GM12878 (cell line): Measurements from ENCODE around the gene ULK4. TPM values are rescaled to one million over a fixed set of nuclear protein-coding genes. Genes with fewer than 3 reads are reported as not detected.

Source experiments
- ATAC-seq: fragments of 200-7000 bp; cut with Tn5 transposase; 3 replicates; pipeline ENCODE4 v1.9.1; 2020; ENCODE audit warnings: mild to moderate bottlenecking, moderate library complexity
- BruUV-seq: library from RNA; stranded (reverse); fragments of 400-500 nt; replicated peaks from 2 replicates; lab custom pipeline; 2021; lab: Mats Ljungman, UMichigan
- CTCF ChIA-PET: fragments of 300-600 bp; sonication (Branson Sonifier 250); formaldehyde crosslinking; extraction: SDS; loops from one replicate; lab custom pipeline; 2021; ENCODE audit warnings: inconsistent platforms; lab: Yijun Ruan, JAX
- POLR2A ChIA-PET: fragments of 350-600 bp; formaldehyde crosslinking; extraction: SDS; loops from one replicate; lab custom pipeline; 2021; ENCODE audit warnings: inconsistent platforms; lab: Charles Lee
- RAD21 ChIA-PET: fragments of 300-600 bp; sonication (Branson Sonifier 250); formaldehyde crosslinking; loops from one replicate; lab custom pipeline; 2023; ENCODE audit warnings: antibody characterized with exemption; ENCODE audit not compliant: unreplicated experiment; lab: Charles Lee
- SMC1A ChIA-PET: fragments of 300-600 bp; sonication (Branson Sonifier 250); formaldehyde crosslinking; loops from one replicate; lab custom pipeline; 2023; ENCODE audit not compliant: unreplicated experiment, uncharacterized antibody; lab: Charles Lee
- DNase-seq: peaks from one replicate; pipeline ENCODE4 v3.0.0-alpha.2; 2011; ENCODE audit warnings: low read depth, low spot score
- FAIRE-seq: peaks from 3 replicates; lab custom pipeline; 2011; peaks lifted over from hg19 to GRCh38; lab: Jason Lieb, UNC
- H2AFZ ChIP-seq: 2 replicates; pipeline ENCODE4 v1.6.0; 2011; ENCODE audit warnings: low read depth, low read length, control low read depth; ENCODE audit not compliant: control insufficient read depth
- H3K27ac ChIP-seq: 2 replicates; pipeline ENCODE4 v1.5.1; 2011; ENCODE audit warnings: control low read depth; ENCODE audit not compliant: control insufficient read depth, insufficient read depth
- H3K27me3 ChIP-seq, 2 experiments: replicated peaks in 1 of 2; 2 replicates each; pipeline versions ENCODE4 v1.6.0 to v1.6.1; 2011; ENCODE audit warnings: low read length in 1 of 2; ENCODE audit not compliant: control insufficient read depth in 2 of 2, insufficient read depth in 2 of 2
- H3K36me3 ChIP-seq, 2 experiments: 2 replicates each; pipeline ENCODE4 v1.5.1; 2011; ENCODE audit warnings: low read length in 1 of 2; ENCODE audit not compliant: control insufficient read depth in 2 of 2, insufficient read depth in 2 of 2
- H3K4me1 ChIP-seq: 2 replicates; pipeline ENCODE4 v1.6.1; 2011; ENCODE audit warnings: mild to moderate bottlenecking, low read length, moderate library complexity, mixed read lengths; ENCODE audit not compliant: control insufficient read depth, insufficient read depth
- H3K4me2 ChIP-seq: 2 replicates; pipeline ENCODE4 v1.6.0; 2011; ENCODE audit warnings: control low read depth; ENCODE audit not compliant: control insufficient read depth, insufficient read depth
- H3K4me3 ChIP-seq: fragments of 200-600 bp; sonication (generic); 2 replicates; pipeline ENCODE4 v1.5.1; 2016
- H3K79me2 ChIP-seq: 2 replicates; pipeline ENCODE4 v1.6.0; 2011; ENCODE audit warnings: low read length; ENCODE audit not compliant: control insufficient read depth, insufficient read depth
- H3K9ac ChIP-seq: 2 replicates; pipeline ENCODE4 v1.8.0; 2011; ENCODE audit warnings: low read length, control low read depth, mixed read lengths; ENCODE audit not compliant: control insufficient read depth, insufficient read depth
- H3K9me3 ChIP-seq: replicated peaks from 3 replicates; pipeline ENCODE4 v1.5.1; 2011; ENCODE audit warnings: mild to moderate bottlenecking, low read length; ENCODE audit not compliant: control insufficient read depth, insufficient read depth
- H4K20me1 ChIP-seq: 2 replicates; pipeline ENCODE4 v1.6.0; 2011; ENCODE audit not compliant: control insufficient read depth, insufficient read depth
- BCL3 ChIP-seq: IDR thresholded peaks from 2 replicates; pipeline ENCODE4 v1.6.1; 2011; ENCODE audit warnings: borderline replicate concordance, low read depth, mild to moderate bottlenecking, moderate library complexity, low read length; ENCODE audit not compliant: insufficient read depth, poor library complexity, severe bottlenecking
- BHLHE40 ChIP-seq, 2 experiments: fragments of 450-650 bp in 1 of 2; IDR thresholded peaks; 2 replicates each; pipeline ENCODE4 v1.6.1; 2011 to 2017; ENCODE audit warnings: low read depth in 2 of 2, borderline replicate concordance in 1 of 2, improper control_type of control experiment in 1 of 2, low read length in 1 of 2, mild to moderate bottlenecking in 1 of 2
- EED ChIP-seq: sonication (generic); IDR thresholded peaks from 2 replicates; pipeline ENCODE4 v1.6.1; 2016; ENCODE audit warnings: antibody characterized with exemption, low read depth
- ELK1 ChIP-seq: IDR thresholded peaks from 2 replicates; pipeline ENCODE4 v1.6.1; 2012; ENCODE audit warnings: low read depth, low read length, improper control_type of control experiment
- GATAD2B ChIP-seq: fragments of 450-650 bp; conservative IDR thresholded peaks from 2 replicates; pipeline ENCODE4 v1.6.1; 2017; ENCODE audit warnings: low read depth, mild to moderate bottlenecking, moderate library complexity
- JUND ChIP-seq: IDR thresholded peaks from 2 replicates; pipeline ENCODE4 v1.6.1; 2012; ENCODE audit warnings: low read depth, mild to moderate bottlenecking, low read length, improper control_type of control experiment, moderate library complexity
- MYB ChIP-seq: fragments of 150-350 bp; IDR thresholded peaks from 2 replicates; pipeline ENCODE4 v1.6.1; 2014; ENCODE audit warnings: mild to moderate bottlenecking, low read depth, low read length, borderline replicate concordance
- PAX5 ChIP-seq: IDR thresholded peaks from 2 replicates; pipeline ENCODE4 v1.6.1; 2011; ENCODE audit warnings: low read depth, low read length, borderline replicate concordance
- RAD21 ChIP-seq: IDR thresholded peaks from 2 replicates; pipeline ENCODE4 v1.6.1; 2011; ENCODE audit warnings: mild to moderate bottlenecking, low read depth, low read length, moderate library complexity; ENCODE audit not compliant: insufficient read depth
- REST ChIP-seq: IDR thresholded peaks from 2 replicates; pipeline ENCODE4 v1.6.1; 2012; ENCODE audit warnings: mild to moderate bottlenecking, low read depth, low read length
- RUNX3 ChIP-seq: IDR thresholded peaks from 2 replicates; pipeline ENCODE4 v1.6.1; 2012; ENCODE audit warnings: low read length, inconsistent platforms
- SIN3A ChIP-seq: IDR thresholded peaks from 2 replicates; pipeline ENCODE4 v1.6.1; 2012; ENCODE audit warnings: low read depth, low read length, improper control_type of control experiment
- SMC3 ChIP-seq: IDR thresholded peaks from 2 replicates; pipeline ENCODE4 v1.6.1; 2011; ENCODE audit warnings: low read length, improper control_type of control experiment, borderline replicate concordance
- SRF ChIP-seq, 2 experiments: IDR thresholded peaks; 2 replicates each; pipeline ENCODE4 v1.6.1; 2011; ENCODE audit warnings: low read depth in 2 of 2, low read length in 2 of 2, mild to moderate bottlenecking in 1 of 2, moderate library complexity in 1 of 2
- ZSCAN29 ChIP-seq: fragments of 450-650 bp; IDR thresholded peaks from 2 replicates; pipeline ENCODE4 v1.6.1; 2017; ENCODE audit warnings: mild to moderate bottlenecking, moderate library complexity
- WGBS: methylation state at CpG from one replicate; pipeline ENCODE4 v1.1.6; 2016; ENCODE audit warnings: low lambda C conversion rate; ENCODE audit not compliant: insufficient replicate concordance, insufficient coverage; ENCODE audit errors: missing lambda C conversion rate; 5-methylcytosine and 5-hydroxymethylcytosine counted together
- in situ Hi-C: fragments of 300-500 bp; cut with MboI; formaldehyde crosslinking; loops from 9 replicates; pipeline ENCODE4 v1.14.3; 2018; ENCODE audit warnings: mixed read lengths
- intact Hi-C: fragments of 100-400 bp; cut with micrococcal nuclease; formaldehyde crosslinking; loops from one replicate; pipeline ENCODE4 v1.14.2; 2022; ENCODE audit not compliant: unreplicated experiment
- polyA plus RNA-seq, 11 experiments: library from polyadenylated mRNA; depleted of rRNA in 4 of 11; unstranded in 6 of 11; stranded (reverse) in 5 of 11; fragments of >200 nt; fragmentation: Nextera tagmentation in 4 of 11; fragmentation: Illumina TruSeq in 1 of 11; extraction: Ambion mirVana in 4 of 11; extraction: Trizol in 1 of 11; gene quantifications; 1 replicate in 1 of 11; 2 replicates in 10 of 11; pipeline versions ENCODE4 v1.2.1 to v1.2.3, GENCODE V29; 2011 to 2016; ENCODE audit warnings: inconsistent platforms in 2 of 11, missing spikeins in 2 of 11, low read depth in 1 of 11
- total RNA-seq, 4 experiments: library from RNA; depleted of rRNA in 3 of 4; stranded (reverse); fragments of >200 nt in 3 of 4; fragmentation: Illumina TruSeq in 1 of 4; extraction: Trizol in 1 of 4; gene quantifications; 2 replicates each; pipeline versions ENCODE4 v1.2.1 to v1.2.3, GENCODE V29; 2013 to 2021

Gene ULK4
- total and polyA plus RNA-seq, 10 of the 15 experiments (the other 5 are each of a cell fraction or from before 2014, with no cell fraction given) = 3.5 to 7.6 (median 6.3) TPM

GRCh38 chr3:41611008-41611407 lies 350.9 kb downstream of the ULK4 start:
- no peak overlapping the region for H3K4me3 ChIP-seq
- WGBS = 87% methylated on average over 6 of the region's 6 CpGs
- FAIRE-seq (no peak), ATAC-seq (no peak), DNase-seq (no peak)
- no peaks in the 10 kb centered on the region for H3K27me3 ChIP-seq
- H2AFZ ChIP-seq = no peak overlapping the region
- BruUV-seq = no TSS peak
- intact Hi-C loops = no loop called here
- H3K9me3 ChIP-seq = no peaks in the 10 kb centered on the region
- ChIA-PET RAD21 (no interaction called here), SMC1A (no interaction called here), POLR2A (no interaction called here), CTCF (no interaction called here)
- TF ChIP-seq MYB (no peak), GATAD2B (no peak), SIN3A (no peak), SMC3 (no peak), JUND (no peak), ELK1 (no peak), RAD21 (no peak), RUNX3 (no peak), SRF (IDR thresholded peaks at IDR 0.05; ENCODE audit: low read depth in 2 of 2, low read length in 2 of 2) (no peak), BHLHE40 (IDR thresholded peaks at IDR 0.05; ENCODE audit: borderline replicate concordance in 1 of 2, low read depth in 2 of 2, low read length in 1 of 2) (no peak), REST (no peak), PAX5 (no peak), ZSCAN29 (no peak), BCL3 (no peak), EED (no peak)
- no peak overlapping the region for H3K4me2 ChIP-seq
- H3K9ac ChIP-seq = no peak overlapping the region
- no peak overlapping the region for H3K27ac ChIP-seq
- no peaks in the 10 kb centered on the region for H3K36me3 ChIP-seq
- no peaks in the 10 kb centered on the region for H3K79me2 ChIP-seq
- in situ Hi-C loops = no loop called here
- no peaks in the 10 kb centered on the region for H4K20me1 ChIP-seq
- peaks cover 7% of the 10 kb centered on the region for H3K4me1 ChIP-seq
